ENCODE measurements around the gene SPINDOC.

Gene SPINDOC

DNA sequence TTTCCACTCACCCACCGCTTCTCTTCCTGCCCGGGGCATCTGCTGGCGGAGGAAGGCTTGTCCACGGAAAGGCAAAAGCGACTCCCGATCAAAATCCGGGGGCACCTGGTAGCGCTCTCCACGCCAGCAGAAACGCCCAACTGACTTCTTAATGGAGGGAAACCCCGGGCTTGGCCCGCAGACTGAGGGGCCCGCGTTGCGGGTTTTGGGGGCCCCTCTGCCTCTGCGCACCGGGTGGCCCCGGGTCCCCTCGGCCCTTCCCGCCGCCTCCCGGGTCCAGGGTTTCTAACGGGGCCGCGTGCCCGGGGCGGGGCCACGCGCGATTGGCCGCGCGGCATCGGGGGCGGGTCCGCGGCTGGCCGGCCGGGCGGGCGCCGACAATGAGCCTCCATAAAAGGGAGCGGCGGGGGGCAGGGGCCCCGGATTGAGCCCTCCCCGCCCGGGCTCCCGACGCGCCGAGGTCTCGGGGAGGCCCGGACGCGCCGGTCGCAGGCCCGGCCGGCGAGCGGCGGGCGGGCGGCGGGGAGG, at the start of gene SPINDOC:
SPINDOC (plus strand) TSS at position 422 of the 528 bp plus-strand sequence. CDS start 231 bp downstream, outside the sequence.
- Histone ChIP-seq H3K4me1 (ENCODE audit: control insufficient read depth in 1 of 2, insufficient read depth in 2 of 2, low read length in 2 of 2) (peaks cover 13 to 22% of the 10 kb centered on the region in 2 donors), H3K27me3 (ENCODE audit: low read depth, low read length) (no peaks in the 10 kb centered on the region), H3K4me3 (ENCODE audit: low read depth in 1 of 2, low read length in 2 of 2) (peak within 1 kb of the TSS; percentile 74 to 93), H3K36me3 (ENCODE audit: control insufficient read depth in 1 of 2, insufficient read depth in 2 of 2, low read length in 2 of 2) (peaks cover 14 to 15% of the 10 kb centered on the region in 2 donors), H3K27ac (ENCODE audit: low read length) (no peak within 1 kb of the TSS), H3K9me3 (ENCODE audit: control insufficient read depth in 1 of 2, low read length in 2 of 2) (no peaks in the 10 kb centered on the region)

- Histone ChIP-seq H3K27ac (ENCODE audit: low read length) (no peak overlapping the region), H3K9me3 (ENCODE audit: control insufficient read depth in 1 of 2, low read length in 2 of 2) (no peaks in the 10 kb centered on the region)
Measured at GRCh38 chr11:63763496-63764339, 49.5 kb upstream of the SPINDOC start.

GRCh38 chr11:63764340-63764678, 48.9 kb upstream of the SPINDOC start:
- peaks cover 6 to 43% of the 10 kb centered on the region in 2 donors for H3K4me1 ChIP-seq (ENCODE audit: control insufficient read depth in 1 of 2, insufficient read depth in 2 of 2, low read length in 2 of 2)
- H3K4me3 ChIP-seq (ENCODE audit: low read depth in 1 of 2, low read length in 2 of 2), result peak overlapping the region in 1 of 2 donors; percentile 77
- H3K27me3 ChIP-seq (ENCODE audit: low read depth, low read length), result no peaks in the 10 kb centered on the region
- no peaks in the 10 kb centered on the region for H3K36me3 ChIP-seq (ENCODE audit: control insufficient read depth in 1 of 2, insufficient read depth in 2 of 2, low read length in 2 of 2)
- no peak overlapping the region for H3K27ac ChIP-seq (ENCODE audit: low read length)
- H3K9me3 ChIP-seq (ENCODE audit: control insufficient read depth in 1 of 2, low read length in 2 of 2), result no peaks in the 10 kb centered on the region

More at GRCh38 chr11:63763496-63764339, 49.5 kb upstream of the SPINDOC start:
- Histone ChIP-seq H3K27me3 (ENCODE audit: low read depth, low read length) (no peaks in the 10 kb centered on the region), H3K4me1 (ENCODE audit: control insufficient read depth in 1 of 2, insufficient read depth in 2 of 2, low read length in 2 of 2) (peaks cover 6 to 41% of the 10 kb centered on the region in 2 donors), H3K4me3 (ENCODE audit: low read depth in 1 of 2, low read length in 2 of 2) (peak overlapping the region in 1 of 2 donors; percentile 77), H3K36me3 (ENCODE audit: control insufficient read depth in 1 of 2, insufficient read depth in 2 of 2, low read length in 2 of 2) (no peaks in the 10 kb centered on the region)

DNA sequence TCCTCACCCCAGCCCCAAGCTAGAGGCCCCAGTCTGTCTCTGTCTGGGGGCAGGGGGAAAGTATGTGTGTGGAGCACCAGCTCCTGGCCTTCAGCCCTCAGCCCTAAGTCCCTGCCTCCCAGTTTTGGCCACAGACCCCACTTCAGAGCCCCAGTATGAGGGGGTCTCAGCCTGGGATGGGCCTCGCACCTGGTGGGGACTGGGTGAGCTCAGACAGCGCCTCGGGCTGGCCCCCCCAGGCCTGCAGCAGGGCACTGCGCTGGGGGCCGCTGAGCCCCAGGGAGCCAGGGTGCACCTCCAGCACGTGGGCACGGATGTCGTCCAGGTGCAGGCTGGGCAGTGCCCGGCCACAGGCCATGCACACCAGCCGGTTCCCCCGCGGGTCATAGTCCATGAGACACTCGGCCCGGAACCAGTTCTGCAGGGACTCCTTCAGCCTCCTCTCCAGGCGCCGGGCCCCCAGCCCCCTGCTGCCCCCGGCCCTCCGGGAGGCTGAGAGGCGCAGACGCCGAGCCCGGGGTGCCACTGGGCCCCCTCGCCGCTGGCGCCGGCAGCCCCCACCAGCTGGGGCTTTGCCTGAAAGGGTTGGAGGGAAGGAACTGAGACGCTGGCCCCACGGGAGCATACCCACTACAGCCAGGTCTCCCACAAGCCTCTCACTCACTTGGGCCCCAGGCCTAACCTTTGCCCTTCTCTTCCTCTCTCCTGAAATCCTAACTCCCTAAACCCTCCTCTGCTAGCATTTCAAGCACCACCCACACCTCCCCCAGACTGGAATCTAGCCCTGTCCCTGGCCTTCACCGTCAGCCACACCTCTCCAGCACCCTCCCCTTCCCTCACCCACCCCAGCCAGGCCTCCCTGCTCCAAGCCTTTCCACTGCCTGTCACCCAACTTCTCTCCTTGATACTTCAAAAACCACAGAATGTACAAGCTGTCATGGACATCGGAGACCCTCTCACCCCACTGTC, 48.3 kb upstream of the SPINDOC start:
- Histone ChIP-seq H3K4me1 (ENCODE audit: control insufficient read depth in 1 of 2, insufficient read depth in 2 of 2, low read length in 2 of 2) (peaks cover 6 to 49% of the 10 kb centered on the region in 2 donors), H3K27me3 (ENCODE audit: low read depth, low read length) (no peaks in the 10 kb centered on the region), H3K9me3 (ENCODE audit: control insufficient read depth in 1 of 2, low read length in 2 of 2) (no peaks in the 10 kb centered on the region), H3K27ac (ENCODE audit: low read length) (no peak overlapping the region), H3K4me3 (ENCODE audit: low read depth in 1 of 2, low read length in 2 of 2) (peak overlapping the region in 1 of 2 donors; percentile 77), H3K36me3 (ENCODE audit: control insufficient read depth in 1 of 2, insufficient read depth in 2 of 2, low read length in 2 of 2) (no peaks in the 10 kb centered on the region)

DNA sequence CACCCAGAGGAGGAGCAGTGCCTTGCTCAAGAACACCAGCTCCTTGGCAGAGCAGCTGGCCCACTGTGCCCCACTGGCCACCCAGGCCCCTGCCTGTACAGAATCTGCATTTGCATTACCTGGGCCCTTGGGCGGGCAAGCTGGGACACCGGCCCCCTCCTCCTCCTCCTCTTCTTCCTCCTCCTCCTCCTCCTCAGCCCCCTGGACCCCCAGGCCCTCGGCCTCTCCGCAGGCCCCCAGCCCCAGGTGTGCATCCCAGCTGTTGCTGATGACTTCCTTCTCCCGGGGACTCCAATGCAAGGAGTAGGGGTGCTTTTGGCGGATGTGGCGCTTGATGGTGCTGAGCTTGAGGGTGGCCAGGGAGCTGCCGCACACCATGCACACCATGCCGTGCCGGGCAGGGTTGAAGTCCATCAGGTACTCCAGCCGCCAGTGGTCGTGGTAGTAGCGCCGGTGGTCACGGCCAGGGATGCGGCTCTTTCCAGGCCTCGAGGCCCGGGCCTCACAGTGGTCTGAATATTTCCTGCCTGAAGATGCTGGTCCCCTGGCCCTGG, 47.5 kb upstream of the SPINDOC start:
- no peak overlapping the region for H3K4me3 ChIP-seq (ENCODE audit: low read depth in 1 of 2, low read length in 2 of 2)
- H3K9me3 ChIP-seq (ENCODE audit: control insufficient read depth in 1 of 2, low read length in 2 of 2), result no peaks in the 10 kb centered on the region
- no peaks in the 10 kb centered on the region for H3K36me3 ChIP-seq (ENCODE audit: control insufficient read depth in 1 of 2, insufficient read depth in 2 of 2, low read length in 2 of 2)
- H3K27ac ChIP-seq (ENCODE audit: low read length), result no peak overlapping the region
- H3K4me1 ChIP-seq (ENCODE audit: control insufficient read depth in 1 of 2, insufficient read depth in 2 of 2, low read length in 2 of 2), result peaks cover 6 to 54% of the 10 kb centered on the region in 2 donors
- no peaks in the 10 kb centered on the region for H3K27me3 ChIP-seq (ENCODE audit: low read depth, low read length)

GRCh38 chr11:63766531-63767235, 46.6 kb upstream of the SPINDOC start:
- no peaks in the 10 kb centered on the region for H3K36me3 ChIP-seq (ENCODE audit: control insufficient read depth in 1 of 2, insufficient read depth in 2 of 2, low read length in 2 of 2)
- peak overlapping the region; percentile 13 for H3K27ac ChIP-seq (ENCODE audit: low read length)
- H3K9me3 ChIP-seq (ENCODE audit: control insufficient read depth in 1 of 2, low read length in 2 of 2), result no peaks in the 10 kb centered on the region
- H3K4me1 ChIP-seq (ENCODE audit: control insufficient read depth in 1 of 2, insufficient read depth in 2 of 2, low read length in 2 of 2), result peaks cover 6 to 50% of the 10 kb centered on the region in 2 donors
- H3K4me3 ChIP-seq (ENCODE audit: low read depth in 1 of 2, low read length in 2 of 2), result peak overlapping the region; percentile 67 to 94
- H3K27me3 ChIP-seq (ENCODE audit: low read depth, low read length), result no peaks in the 10 kb centered on the region

DNA sequence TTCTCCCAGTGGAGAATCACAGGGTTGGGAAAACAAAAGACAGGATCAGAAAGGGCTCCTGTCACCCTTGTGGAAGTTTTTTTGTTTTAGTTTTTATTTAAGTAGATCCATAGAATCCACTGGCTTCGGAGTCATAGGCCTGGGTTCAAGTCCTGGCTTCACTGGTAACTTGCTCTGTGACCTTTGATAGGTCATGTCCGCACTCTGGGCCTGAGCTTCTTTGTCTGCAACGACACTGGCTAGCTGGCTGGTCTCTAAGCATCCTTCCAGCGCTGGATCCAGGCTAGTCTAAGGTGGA, 46.0 kb upstream of the SPINDOC start:
- Histone ChIP-seq H3K4me3 (ENCODE audit: low read depth in 1 of 2, low read length in 2 of 2) (peak overlapping the region; percentile 67 to 94), H3K9me3 (ENCODE audit: control insufficient read depth in 1 of 2, low read length in 2 of 2) (no peaks in the 10 kb centered on the region), H3K4me1 (ENCODE audit: control insufficient read depth in 1 of 2, insufficient read depth in 2 of 2, low read length in 2 of 2) (peaks cover 6 to 46% of the 10 kb centered on the region in 2 donors), H3K27me3 (ENCODE audit: low read depth, low read length) (no peaks in the 10 kb centered on the region), H3K27ac (ENCODE audit: low read length) (peak overlapping the region; percentile 13), H3K36me3 (ENCODE audit: control insufficient read depth in 1 of 2, insufficient read depth in 2 of 2, low read length in 2 of 2) (no peaks in the 10 kb centered on the region)

DNA sequence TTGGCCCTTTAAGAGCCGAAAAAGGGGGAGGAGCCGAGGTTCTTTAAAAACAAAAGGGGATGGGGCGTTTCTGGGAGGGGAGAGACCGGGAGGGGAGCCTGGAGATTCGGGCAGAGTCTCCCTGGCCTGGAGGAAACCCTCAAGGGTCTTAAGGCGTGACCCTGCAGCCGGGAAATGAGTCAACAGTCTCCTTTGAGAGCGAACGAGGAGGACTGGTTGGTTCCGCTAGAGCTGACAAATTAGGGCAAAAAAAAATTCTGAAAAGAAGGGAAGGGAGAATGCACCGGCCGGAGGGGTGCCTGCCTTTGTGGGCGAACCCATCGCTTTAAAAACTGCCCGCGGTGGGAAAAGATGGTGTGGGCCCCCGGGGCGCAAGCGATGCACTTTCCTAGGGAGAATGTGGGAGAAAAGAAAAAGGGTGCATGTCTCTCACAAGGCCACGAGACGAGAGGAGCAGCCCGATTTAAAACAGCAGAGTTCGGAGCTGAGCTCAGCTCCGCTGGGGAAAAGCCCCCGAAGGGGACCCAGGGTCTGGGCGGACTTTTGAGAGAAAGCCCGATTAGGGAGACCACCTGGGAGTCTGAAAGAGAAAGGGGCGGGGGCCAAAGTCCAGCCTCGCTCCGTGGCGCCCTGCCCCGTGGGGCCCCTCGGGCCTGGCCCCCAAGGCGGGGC, 45.6 kb upstream of the SPINDOC start:
- Histone ChIP-seq H3K9me3 (ENCODE audit: control insufficient read depth in 1 of 2, low read length in 2 of 2) (no peaks in the 10 kb centered on the region), H3K4me1 (ENCODE audit: control insufficient read depth in 1 of 2, insufficient read depth in 2 of 2, low read length in 2 of 2) (peaks cover 6 to 44% of the 10 kb centered on the region in 2 donors), H3K27me3 (ENCODE audit: low read depth, low read length) (no peaks in the 10 kb centered on the region), H3K36me3 (ENCODE audit: control insufficient read depth in 1 of 2, insufficient read depth in 2 of 2, low read length in 2 of 2) (no peaks in the 10 kb centered on the region), H3K4me3 (ENCODE audit: low read depth in 1 of 2, low read length in 2 of 2) (peak overlapping the region; percentile 67 to 94), H3K27ac (ENCODE audit: low read length) (peak overlapping the region; percentile 13)

DNA sequence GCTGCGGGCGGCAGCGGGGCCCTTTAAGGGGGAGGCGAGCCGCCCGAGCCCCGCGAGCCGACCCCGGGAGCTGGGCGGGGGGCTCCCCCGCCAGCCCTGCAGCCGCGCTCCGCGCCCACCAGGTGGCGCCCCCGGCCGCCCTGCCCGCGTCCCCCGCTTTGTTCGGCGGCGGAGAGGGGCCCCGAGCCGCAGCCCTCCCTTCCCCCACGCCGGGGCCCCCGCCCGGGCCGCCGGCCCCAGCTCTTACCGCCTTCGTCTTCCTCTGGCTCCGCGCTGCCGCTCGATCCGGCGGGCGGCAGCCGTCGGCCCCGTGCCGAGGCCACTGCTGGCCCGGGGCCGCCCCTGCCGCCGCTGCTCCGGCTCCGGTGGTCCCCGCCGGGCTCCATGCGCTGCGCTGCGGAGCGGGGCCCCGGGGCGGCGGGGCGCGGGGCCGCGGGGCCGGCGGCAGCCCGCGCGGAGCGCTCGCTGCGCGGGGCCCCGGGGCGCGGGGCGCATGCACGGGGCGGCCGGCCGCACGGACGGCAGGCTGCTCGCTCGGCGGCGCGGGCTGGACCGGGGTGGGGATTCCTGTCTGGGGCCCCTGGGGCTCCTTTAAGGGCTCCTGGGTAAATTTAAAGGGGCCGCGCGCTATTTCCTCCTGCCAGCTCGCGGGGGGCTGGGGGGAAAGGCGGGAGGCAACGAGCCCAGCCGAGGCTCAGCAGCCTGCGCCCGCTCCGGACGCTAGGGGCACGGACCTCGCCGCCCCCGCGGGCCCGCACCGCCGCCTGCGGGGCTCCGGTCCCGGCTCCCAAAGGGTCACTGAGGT, 44.8 kb upstream of the SPINDOC start, which contains the start of gene ZFTA:
ZFTA (minus strand) TSS at position 539 of the 805 bp plus-strand sequence; CDS start at position 386, 153 bp downstream.
- peaks cover 6 to 44% of the 10 kb centered on the region in 2 donors for H3K4me1 ChIP-seq (ENCODE audit: control insufficient read depth in 1 of 2, insufficient read depth in 2 of 2, low read length in 2 of 2)

More for the DNA sequence above, 44.8 kb upstream of the SPINDOC start, which contains the start of gene ZFTA:
- Histone ChIP-seq H3K27me3 (ENCODE audit: low read depth, low read length) (no peaks in the 10 kb centered on the region), H3K9me3 (ENCODE audit: control insufficient read depth in 1 of 2, low read length in 2 of 2) (no peaks in the 10 kb centered on the region), H3K27ac (ENCODE audit: low read length) (peak within 1 kb of the TSS; percentile 13), H3K36me3 (ENCODE audit: control insufficient read depth in 1 of 2, insufficient read depth in 2 of 2, low read length in 2 of 2) (no peaks in the 10 kb centered on the region), H3K4me3 (ENCODE audit: low read depth in 1 of 2, low read length in 2 of 2) (peak within 1 kb of the TSS; percentile 67 to 94)
